Upper lobe of left lung (tissue), 6 donors: ENCODE measurements around the gene ZNF782. TPM values are rescaled to one million over a fixed set of nuclear protein-coding genes. Genes with fewer than 3 reads are reported as not detected.
"Not testable (repeated sequence)": the region's sequence is repeated elsewhere in the genome, so short reads cannot be mapped to it uniquely, and the experiment has no call there.

Experiments
- ATAC-seq, 2 donors: fragments of 200-7000 bp; cut with Tn5 transposase; one replicate each; pipeline ENCODE4 v1.9.1; 2022; ENCODE audit warnings: mild to moderate bottlenecking in 2 of 2, moderate library complexity in 2 of 2; ENCODE audit not compliant: low FRiP score in 2 of 2
- DNase-seq, 2 donors: peaks; one replicate each; pipeline ENCODE4 v3.0.0-alpha.2; 2019 to 2020
- H3K27ac ChIP-seq, 4 donors: fragments of 200-600 bp; sonication (generic); one replicate each; pipeline ENCODE4 v1.5.1; 2016 to 2019
- H3K27me3 ChIP-seq, 4 donors: fragments of 200-600 bp; sonication (generic); one replicate each; pipeline ENCODE4 v1.5.1; 2017 to 2019
- H3K36me3 ChIP-seq, 4 donors: fragments of 200-600 bp; sonication (generic); one replicate each; pipeline ENCODE4 v1.5.1; 2016 to 2019
- H3K4me1 ChIP-seq, 4 donors: fragments of 200-600 bp; sonication (generic); one replicate each; pipeline ENCODE4 v1.5.1; 2018 to 2019
- H3K4me3 ChIP-seq, 4 donors: fragments of 200-600 bp; sonication (generic); one replicate each; pipeline ENCODE4 v1.5.1; 2017 to 2019; ENCODE audit warnings: mild to moderate bottlenecking in 2 of 4, moderate library complexity in 1 of 4
- H3K9me3 ChIP-seq, 4 donors: fragments of 200-600 bp; sonication (generic); one replicate each; pipeline ENCODE4 v1.5.1; 2018 to 2019
- CTCF ChIP-seq, 6 experiments: fragments of 450-650 bp in 4 of 6; fragments of 200-600 bp in 2 of 6; sonication (generic) in 2 of 6; IDR thresholded peaks; one replicate each; pipeline ENCODE4 v1.5.1; 2016 to 2019; ENCODE audit warnings: antibody characterized with exemption in 6 of 6
- EP300 ChIP-seq, 4 donors: sonication (generic); formaldehyde crosslinking; IDR thresholded peaks; one replicate each; pipeline ENCODE4 v1.5.1; 2017; ENCODE audit warnings: antibody characterized with exemption in 4 of 4, control low read depth in 2 of 4
- POLR2A ChIP-seq, 4 donors: fragments of 450-650 bp; IDR thresholded peaks; one replicate each; pipeline ENCODE4 v1.5.1; 2016 to 2017; ENCODE audit warnings: antibody characterized with exemption in 4 of 4, mild to moderate bottlenecking in 2 of 4
- POLR2AphosphoS5 ChIP-seq, 2 donors: sonication (generic); formaldehyde crosslinking; IDR thresholded peaks; one replicate each; pipeline ENCODE4 v1.5.1; 2017; ENCODE audit warnings: antibody characterized with exemption in 2 of 2
- WGBS, 2 donors: methylation state at CpG; one replicate each; pipeline ENCODE4 v1.1.5; 2017 to 2018; 5-methylcytosine and 5-hydroxymethylcytosine counted together
- total RNA-seq, 6 donors: library from RNA; depleted of rRNA in 4 of 6; stranded (reverse); fragments of >200 nt in 4 of 6; gene quantifications; one replicate each; pipeline versions ENCODE4 v1.1.0 to v1.2.1, GENCODE V29; 2016 to 2021
- donor health status: DM: no; HTN: no; CAD: no; lungs with moderate emphysema.
- donor health status: DM: no; HTN: yes; CAD: no; lungs with severe emphysema.

Gene ZNF782
- total RNA-seq, 6 donors from 2014 or later = 4.4 to 17.8 (median 6.0) TPM

GRCh38 chr9:96867079-96867804 is 12.9 kb upstream of the ZNF782 start:
- no peak overlapping the region for H3K4me3 ChIP-seq
- DNase-seq (no peak), ATAC-seq (no peak)
- H3K36me3 ChIP-seq = no peaks in the 10 kb centered on the region
- no peaks in the 10 kb centered on the region for H3K4me1 ChIP-seq
- H3K9me3 ChIP-seq = no peaks in the 10 kb centered on the region
- H3K27ac ChIP-seq = no peak overlapping the region
- TF ChIP-seq POLR2AphosphoS5 (IDR thresholded peaks at IDR 0.05) = no peak
- no peak for TF ChIP-seq POLR2A (IDR thresholded peaks at IDR 0.05)
- no peak for TF ChIP-seq CTCF (IDR thresholded peaks at IDR 0.05)
- no peak for TF ChIP-seq EP300 (IDR thresholded peaks at IDR 0.05)
- 79 to 81% methylated on average over 7 of the region's 7 CpGs for WGBS, 2 donors
- H3K27me3 ChIP-seq = no peaks in the 10 kb centered on the region

DNA sequence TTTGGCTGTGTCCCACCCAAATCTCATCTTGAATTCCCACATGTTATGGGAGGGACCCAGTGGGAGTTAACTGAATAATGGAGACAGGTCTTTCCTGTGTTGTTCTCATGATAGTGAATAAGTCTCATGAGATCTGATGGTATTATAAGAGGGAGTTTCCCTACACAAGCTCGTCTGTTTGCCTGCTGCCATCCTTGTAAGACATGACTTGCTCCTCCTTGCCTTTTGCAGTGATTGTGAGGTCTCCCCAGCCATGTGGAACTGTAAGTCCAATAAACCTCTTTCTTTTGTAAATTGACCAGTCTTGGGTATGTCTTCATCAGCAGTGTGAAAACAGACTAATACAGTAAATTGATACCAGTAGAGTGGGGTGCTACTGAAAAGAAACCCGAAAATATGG is 10.9 kb upstream of the ZNF782 start:
- H3K4me3 ChIP-seq, H3K27me3 ChIP-seq, DNase-seq, H3K27ac ChIP-seq, H3K4me1 ChIP-seq, H3K9me3 ChIP-seq, ATAC-seq, H3K36me3 ChIP-seq: not testable (repeated sequence)
- WGBS, 2 donors = 83 to 89% methylated on average over 2 of the region's 2 CpGs

DNA sequence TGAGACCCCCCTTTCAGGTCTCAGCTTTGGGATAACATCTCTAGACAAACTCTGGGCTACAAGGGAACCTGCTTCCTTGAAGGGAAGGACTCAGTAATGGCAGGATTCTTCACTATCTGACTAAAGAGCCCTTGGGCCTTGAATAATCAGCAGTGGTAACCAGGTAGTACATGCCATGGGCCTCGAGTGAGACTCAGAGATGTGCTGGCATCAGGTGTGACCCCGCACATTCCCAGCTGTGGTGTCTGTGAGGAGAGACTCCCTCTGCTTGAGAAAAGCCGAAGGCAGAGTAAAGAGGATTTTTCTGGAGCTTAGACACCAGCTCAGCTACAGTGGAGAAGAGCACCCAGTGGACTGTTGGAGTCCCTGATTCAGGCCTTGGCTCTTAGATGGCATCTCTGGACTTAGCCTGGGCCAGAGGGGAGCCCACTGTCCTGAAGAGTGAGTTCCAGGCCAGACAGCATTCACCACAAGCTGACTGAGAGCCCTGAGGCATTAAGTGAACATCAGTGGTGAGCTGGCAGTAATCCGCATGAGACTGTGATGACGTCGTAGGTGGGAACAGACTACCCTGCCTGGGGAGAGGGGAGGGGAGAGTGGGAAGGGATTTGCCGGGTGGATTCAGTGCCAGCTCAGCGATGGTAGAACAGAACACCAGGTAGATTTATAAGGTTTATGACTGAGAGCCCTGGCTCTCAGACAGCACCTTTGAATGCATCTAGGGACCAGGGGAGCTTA is 5.3 kb upstream of the ZNF782 start:
- no peak for TF ChIP-seq CTCF (IDR thresholded peaks at IDR 0.05)
- no peak for TF ChIP-seq EP300 (IDR thresholded peaks at IDR 0.05)
- no peak for DNase-seq
- Histone ChIP-seq H3K4me1 (peaks cover 0 to 4% (median 3%) of the 10 kb centered on the region in 4 donors), H3K27me3 (no peaks in the 10 kb centered on the region), H3K4me3 (no peak overlapping the region), H3K9me3 (no peaks in the 10 kb centered on the region), H3K36me3 (no peaks in the 10 kb centered on the region), H3K27ac (no peak overlapping the region)
- 85 to 88% methylated on average over 7 to 8 of the region's 8 CpGs for WGBS, 2 donors
- ATAC-seq = no peak

DNA sequence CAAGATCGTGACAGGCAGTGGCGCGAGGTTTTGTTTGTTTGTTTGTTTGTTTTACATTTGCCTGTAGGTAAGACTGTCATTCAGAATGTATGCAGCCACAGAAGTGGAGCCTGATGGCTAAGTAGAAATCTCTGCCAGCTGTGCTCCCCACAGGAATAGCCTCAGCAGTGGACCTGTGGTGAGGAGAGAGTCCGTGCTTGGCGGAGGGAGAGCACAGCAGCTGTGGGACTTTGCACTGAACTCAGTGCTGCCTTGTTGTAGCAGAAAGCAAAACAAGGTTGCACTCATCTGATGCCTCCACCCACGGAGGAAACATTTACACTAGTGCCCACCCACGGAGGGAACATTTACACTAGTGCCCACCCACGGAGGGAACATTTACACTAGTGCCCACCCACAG is 4.4 kb upstream of the ZNF782 start:
- no peak for TF ChIP-seq POLR2A (IDR thresholded peaks at IDR 0.05)
- 71 to 78% methylated on average over 6 to 8 of the region's 8 CpGs for WGBS, 2 donors
- Histone ChIP-seq H3K4me1 (peaks cover 0 to 9% (median 4%) of the 10 kb centered on the region in 4 donors), H3K27ac (no peak overlapping the region), H3K4me3 (no peak overlapping the region), H3K9me3 (no peaks in the 10 kb centered on the region), H3K36me3 (no peaks in the 10 kb centered on the region), H3K27me3 (no peaks in the 10 kb centered on the region)
- ATAC-seq = no peak
- no peak for DNase-seq

GRCh38 chr9:96858018-96858573 is 3.8 kb upstream of the ZNF782 start:
- H3K9me3 ChIP-seq = no peaks in the 10 kb centered on the region
- no peaks in the 10 kb centered on the region for H3K36me3 ChIP-seq
- peaks cover 5 to 15% (median 9%) of the 10 kb centered on the region in 4 donors for H3K4me1 ChIP-seq
- no peaks in the 10 kb centered on the region for H3K27me3 ChIP-seq
- 58 to 93% methylated on average over 2 of the region's 2 CpGs for WGBS, 2 donors
- DNase-seq (peak in 1 of 2 donors; percentile 52), ATAC-seq (peak in 1 of 2 donors; percentile 30)
- no peak for TF ChIP-seq POLR2A (IDR thresholded peaks at IDR 0.05)
- TF ChIP-seq EP300 (IDR thresholded peaks at IDR 0.05) = peak in 1 of 4 donors; percentile 12
- TF ChIP-seq CTCF (IDR thresholded peaks at IDR 0.05) = peak in 1 of 6 experiments; percentile 8
- no peak overlapping the region for H3K27ac ChIP-seq
- no peak overlapping the region for H3K4me3 ChIP-seq
